ENCODE data around the gene ZCWPW1.
"Not testable (repeated sequence)": the region's sequence is repeated elsewhere in the genome, so short reads cannot be mapped to it uniquely, and the experiment has no call there.

Gene ZCWPW1

GRCh38 chr7:100371561-100372171, 56.8 kb downstream of the ZCWPW1 start:
- no peak for FAIRE-seq

DNA sequence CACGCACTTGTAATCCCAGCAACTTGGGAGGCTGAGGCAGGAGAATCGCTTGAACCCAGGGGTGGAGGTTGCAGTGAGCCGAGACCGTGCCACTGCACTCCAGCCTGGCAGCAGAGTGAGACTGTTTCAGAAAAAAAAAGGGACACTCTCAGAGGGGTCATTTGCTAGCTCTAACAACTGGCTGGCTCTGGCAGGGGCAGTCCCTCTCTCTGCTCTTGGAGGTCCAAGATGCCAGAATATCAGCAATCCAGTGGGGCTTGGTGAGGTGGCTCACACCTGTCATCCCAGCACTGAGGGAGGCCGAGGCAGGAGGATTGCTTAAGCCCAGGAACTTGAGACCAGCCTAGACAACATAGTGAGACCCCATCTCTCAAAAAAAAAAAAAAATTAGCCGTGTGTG, 57.8 kb downstream of the ZCWPW1 start:
- FAIRE-seq = no peak

- no peak for FAIRE-seq
Observed at GRCh38 chr7:100370303-100370702, 58.2 kb downstream of the ZCWPW1 start.

DNA sequence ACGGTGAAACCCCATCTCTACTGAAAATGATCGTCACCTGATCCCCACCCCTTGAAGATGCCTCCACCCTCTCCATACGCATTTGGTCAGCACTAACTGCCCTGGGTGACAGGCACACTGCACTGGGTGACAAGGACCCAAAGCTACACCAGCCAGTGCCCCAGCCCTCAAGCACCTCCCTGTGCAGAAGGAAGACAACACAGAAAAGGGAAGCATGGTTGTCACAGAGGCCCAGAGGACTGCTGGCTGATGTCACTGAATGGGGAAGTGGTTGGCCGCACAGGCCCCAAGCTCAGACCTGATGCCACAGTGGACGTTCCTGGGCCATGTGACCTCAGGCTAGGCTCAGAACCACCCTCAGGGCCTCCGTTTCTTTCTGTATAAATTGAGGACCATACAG, 59.4 kb downstream of the ZCWPW1 start:
- no peak for FAIRE-seq

- no peak for FAIRE-seq
Observed at GRCh38 chr7:100367676-100368613, 60.6 kb downstream of the ZCWPW1 start.

GRCh38 chr7:100367251-100367620, 61.3 kb downstream of the ZCWPW1 start:
- no peak for FAIRE-seq

DNA sequence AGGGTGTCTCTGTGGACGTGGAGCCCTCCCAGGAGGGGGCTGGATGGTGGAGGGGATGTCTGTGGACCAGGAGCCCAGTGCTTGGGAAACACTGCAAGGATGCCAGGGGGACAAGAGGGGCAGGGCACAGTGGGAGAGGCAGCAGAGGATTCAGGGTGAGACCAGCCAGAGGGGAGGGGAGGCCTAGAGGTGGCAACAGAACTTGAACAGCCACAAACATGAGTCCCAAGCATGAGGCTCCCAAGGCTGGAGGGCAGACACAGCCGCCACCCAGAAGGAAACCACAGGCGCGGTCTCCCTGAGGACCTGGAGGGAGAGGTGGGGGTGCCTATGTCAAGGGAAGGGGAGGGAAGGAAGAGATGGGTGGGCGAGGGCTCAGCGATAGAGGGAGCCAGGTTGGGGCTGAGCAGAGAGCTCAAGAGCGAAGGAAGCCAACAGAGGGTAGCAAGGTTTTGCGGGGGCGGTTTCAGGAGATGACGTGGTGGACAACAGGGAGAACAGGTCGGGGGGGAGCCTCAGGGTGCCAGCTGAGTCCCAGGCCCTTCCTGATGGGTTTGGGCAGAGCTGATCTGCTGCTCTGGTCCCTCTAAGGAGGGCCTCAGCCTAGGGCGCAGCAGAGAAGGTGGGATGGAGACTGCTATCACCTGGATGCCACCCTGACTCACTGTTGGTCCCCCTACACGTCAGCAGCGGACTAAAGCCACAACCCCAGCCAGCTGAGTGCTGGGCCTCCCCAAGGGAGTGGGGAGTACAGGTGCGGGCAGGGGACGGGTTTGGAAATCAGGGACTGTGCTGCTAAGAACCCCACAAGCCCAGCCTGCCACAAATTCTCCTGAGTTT, 61.9 kb downstream of the ZCWPW1 start:
- FAIRE-seq = no peak

- FAIRE-seq = not testable (repeated sequence)
Observed at GRCh38 chr7:100365998-100366367, 62.5 kb downstream of the ZCWPW1 start.

GRCh38 chr7:100364480-100364879, 64.0 kb downstream of the ZCWPW1 start:
- FAIRE-seq = no peak

GRCh38 chr7:100363797-100364196, 64.7 kb downstream of the ZCWPW1 start:
- FAIRE-seq = not testable (repeated sequence)

- no peak for FAIRE-seq
Observed at GRCh38 chr7:100363098-100363497, 65.4 kb downstream of the ZCWPW1 start.

GRCh38 chr7:100360135-100360854, 68.2 kb downstream of the ZCWPW1 start:
- no peak for FAIRE-seq

- FAIRE-seq = no peak
Observed at GRCh38 chr7:100358857-100359212, 69.7 kb downstream of the ZCWPW1 start.

DNA sequence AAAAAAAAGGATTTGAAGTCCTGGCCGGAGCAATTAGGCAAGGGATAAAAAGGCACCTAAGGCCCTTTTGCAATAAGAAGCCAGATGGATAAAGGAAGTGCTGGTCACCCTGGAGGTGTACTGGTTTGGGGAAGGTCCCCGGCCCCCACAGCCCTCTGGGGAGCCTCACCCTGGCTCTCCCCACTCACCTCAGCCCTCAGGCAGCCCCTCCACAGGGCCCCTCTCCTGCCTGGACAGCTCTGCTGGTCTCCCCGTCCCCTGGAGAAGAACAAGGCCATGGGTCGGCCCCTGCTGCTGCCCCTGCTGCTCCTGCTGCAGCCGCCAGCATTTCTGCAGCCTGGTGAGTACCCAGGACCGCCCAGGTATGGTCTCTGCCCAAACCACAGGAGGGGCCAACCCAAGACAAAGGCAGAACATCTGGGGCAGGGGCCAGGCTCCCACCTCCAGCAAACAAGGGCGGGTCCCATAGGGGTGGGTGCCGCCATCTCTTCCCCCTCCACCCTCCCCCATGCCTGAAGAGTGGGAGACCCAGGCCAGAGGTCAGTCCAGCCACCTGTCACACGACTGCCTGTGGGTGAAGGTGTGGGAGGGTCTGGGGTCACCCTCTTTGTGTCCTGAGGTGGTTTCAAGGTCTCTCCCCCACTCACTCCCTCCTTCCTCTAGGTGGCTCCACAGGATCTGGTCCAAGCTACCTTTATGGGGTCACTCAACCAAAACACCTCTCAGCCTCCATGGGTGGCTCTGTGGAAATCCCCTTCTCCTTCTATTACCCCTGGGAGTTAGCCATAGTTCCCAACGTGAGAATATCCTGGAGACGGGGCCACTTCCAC, 70.3 kb downstream of the ZCWPW1 start, which contains the start of gene PILRB:
Gene PILRB, plus strand, starts transcription at position 91 of the 830 bp plus-strand sequence. Its CDS starts 186 bp downstream, at position 277.
- FAIRE-seq = no peak

DNA sequence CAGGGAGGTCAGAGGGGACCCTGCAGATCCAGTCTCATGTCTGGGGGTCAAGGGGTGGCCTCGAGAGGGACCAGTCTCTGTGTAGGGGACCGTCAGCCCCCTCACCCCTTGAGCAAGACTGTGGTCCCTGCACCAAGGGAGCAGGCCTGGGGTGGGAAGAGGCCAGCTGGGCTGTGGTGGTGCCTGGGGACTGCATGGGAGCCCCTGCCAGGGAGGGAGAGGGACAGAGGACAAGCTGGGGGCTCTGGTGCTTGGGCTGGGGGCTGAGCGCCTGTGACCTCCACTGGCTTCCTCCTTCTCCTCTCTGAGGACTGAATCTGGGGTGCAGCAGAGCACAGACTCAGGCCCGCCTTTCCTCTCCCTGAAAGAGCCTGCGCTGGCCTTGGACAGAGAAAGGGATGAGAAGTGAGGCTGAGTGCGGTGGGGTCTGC, 71.4 kb downstream of the ZCWPW1 start:
- no peak for FAIRE-seq

- FAIRE-seq = no peak
Observed at GRCh38 chr7:100356416-100357068, 72.0 kb downstream of the ZCWPW1 start.

GRCh38 chr7:100353685-100354330, 74.7 kb downstream of the ZCWPW1 start:
- FAIRE-seq = no peak

DNA sequence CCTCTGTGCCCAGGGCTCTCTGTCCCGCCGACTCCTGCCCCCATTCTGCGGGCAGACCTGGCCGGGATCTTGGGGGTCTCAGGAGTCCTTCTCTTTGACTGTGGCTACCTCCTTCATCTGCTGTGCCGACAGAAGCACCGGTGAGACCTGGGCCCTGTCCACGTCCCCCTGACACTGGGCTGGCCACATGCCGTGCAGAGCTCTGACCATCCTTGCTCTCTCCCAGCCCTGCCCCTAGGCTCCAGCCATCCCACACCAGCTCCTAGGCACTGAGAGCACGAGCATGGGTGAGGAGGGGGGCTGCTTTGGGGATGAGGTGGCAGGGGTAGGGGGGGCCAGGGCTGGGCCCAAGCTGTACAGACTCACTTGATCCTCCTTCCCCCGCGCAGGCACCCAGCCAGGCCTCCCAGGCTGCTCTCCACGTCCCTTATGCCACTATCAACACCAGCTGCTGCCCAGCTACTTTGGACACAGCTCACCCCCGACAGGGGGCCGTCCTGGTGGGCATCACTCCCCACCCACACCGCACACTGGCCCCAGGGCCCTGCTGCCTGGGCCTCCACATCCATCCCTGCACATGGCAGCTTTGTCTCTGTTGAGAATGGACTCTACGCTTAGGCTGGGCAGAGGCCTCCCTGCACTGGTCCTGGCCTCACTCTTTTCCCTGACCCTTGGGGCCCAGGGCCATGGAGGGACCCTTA, 75.4 kb downstream of the ZCWPW1 start:
- FAIRE-seq = no peak

- not testable (repeated sequence) for FAIRE-seq
Observed at GRCh38 chr7:100352230-100352781, 76.2 kb downstream of the ZCWPW1 start.
